LNCaP clone FGC (cell line): ENCODE data around the gene SOCS1.

ENCODE experiments used
- DNase-seq: peaks from one replicate; pipeline ENCODE4 v3.0.0-alpha.2; 2011; ENCODE audit warnings: low read depth
- H3K4me3 ChIP-seq: 2 replicates; pipeline ENCODE4 v1.5.1; 2011; ENCODE audit warnings: mild to moderate bottlenecking, low read depth, low read length, control low read depth
- TF ChIP-seq, protein P1 (sequence below): IDR thresholded peaks from 2 replicates; pipeline ENCODE4 v1.5.1; 2012; ENCODE audit warnings: mild to moderate bottlenecking; ENCODE audit not compliant: control insufficient read depth, insufficient read depth; ENCODE audit errors: extremely low read depth

Gene SOCS1

DNA sequence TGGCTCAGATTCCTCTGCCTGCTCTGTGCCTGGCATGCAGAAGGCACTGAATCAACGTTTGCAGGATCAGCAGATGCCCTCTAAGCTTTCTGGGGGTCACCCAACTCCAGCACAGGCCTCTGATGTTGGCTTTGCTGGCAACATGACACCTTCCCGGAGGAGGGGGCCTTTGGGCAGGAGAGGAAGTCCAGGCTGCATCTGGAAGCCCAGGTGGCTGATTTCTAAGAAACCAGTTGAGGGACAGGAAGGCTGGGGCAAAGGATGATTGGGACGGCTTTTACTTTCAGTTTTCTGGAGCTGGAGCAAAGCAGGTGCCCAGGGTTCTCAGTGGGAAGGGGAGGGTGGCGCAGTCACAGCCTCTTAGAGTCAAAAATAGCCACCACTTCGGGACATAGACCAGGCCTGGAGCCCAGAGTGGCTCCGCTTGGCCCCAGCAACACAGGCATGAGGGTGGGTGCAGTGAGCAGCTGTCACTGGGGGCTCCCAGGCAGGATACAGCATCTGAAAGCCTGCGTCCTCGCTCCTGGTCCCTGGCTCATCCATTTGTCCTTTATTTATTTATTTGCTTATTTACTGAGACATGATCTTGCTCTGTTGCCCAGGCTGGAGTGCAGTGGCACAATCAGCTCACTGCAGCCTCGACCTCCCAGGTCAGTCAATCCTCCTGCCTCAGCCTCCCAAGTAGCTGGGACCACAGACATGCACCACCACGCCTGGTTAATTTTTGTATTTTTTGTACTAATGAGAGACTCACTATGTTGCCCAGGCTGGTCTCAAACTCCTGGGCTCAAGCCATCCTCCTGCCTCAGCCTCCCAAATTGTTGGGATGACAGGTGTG, 15.1 kb downstream of the SOCS1 start:
- no peak overlapping the region for H3K4me3 ChIP-seq
- TF ChIP-seq, protein P1, sequence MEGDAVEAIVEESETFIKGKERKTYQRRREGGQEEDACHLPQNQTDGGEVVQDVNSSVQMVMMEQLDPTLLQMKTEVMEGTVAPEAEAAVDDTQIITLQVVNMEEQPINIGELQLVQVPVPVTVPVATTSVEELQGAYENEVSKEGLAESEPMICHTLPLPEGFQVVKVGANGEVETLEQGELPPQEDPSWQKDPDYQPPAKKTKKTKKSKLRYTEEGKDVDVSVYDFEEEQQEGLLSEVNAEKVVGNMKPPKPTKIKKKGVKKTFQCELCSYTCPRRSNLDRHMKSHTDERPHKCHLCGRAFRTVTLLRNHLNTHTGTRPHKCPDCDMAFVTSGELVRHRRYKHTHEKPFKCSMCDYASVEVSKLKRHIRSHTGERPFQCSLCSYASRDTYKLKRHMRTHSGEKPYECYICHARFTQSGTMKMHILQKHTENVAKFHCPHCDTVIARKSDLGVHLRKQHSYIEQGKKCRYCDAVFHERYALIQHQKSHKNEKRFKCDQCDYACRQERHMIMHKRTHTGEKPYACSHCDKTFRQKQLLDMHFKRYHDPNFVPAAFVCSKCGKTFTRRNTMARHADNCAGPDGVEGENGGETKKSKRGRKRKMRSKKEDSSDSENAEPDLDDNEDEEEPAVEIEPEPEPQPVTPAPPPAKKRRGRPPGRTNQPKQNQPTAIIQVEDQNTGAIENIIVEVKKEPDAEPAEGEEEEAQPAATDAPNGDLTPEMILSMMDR: no peak
- no peak for DNase-seq

DNA sequence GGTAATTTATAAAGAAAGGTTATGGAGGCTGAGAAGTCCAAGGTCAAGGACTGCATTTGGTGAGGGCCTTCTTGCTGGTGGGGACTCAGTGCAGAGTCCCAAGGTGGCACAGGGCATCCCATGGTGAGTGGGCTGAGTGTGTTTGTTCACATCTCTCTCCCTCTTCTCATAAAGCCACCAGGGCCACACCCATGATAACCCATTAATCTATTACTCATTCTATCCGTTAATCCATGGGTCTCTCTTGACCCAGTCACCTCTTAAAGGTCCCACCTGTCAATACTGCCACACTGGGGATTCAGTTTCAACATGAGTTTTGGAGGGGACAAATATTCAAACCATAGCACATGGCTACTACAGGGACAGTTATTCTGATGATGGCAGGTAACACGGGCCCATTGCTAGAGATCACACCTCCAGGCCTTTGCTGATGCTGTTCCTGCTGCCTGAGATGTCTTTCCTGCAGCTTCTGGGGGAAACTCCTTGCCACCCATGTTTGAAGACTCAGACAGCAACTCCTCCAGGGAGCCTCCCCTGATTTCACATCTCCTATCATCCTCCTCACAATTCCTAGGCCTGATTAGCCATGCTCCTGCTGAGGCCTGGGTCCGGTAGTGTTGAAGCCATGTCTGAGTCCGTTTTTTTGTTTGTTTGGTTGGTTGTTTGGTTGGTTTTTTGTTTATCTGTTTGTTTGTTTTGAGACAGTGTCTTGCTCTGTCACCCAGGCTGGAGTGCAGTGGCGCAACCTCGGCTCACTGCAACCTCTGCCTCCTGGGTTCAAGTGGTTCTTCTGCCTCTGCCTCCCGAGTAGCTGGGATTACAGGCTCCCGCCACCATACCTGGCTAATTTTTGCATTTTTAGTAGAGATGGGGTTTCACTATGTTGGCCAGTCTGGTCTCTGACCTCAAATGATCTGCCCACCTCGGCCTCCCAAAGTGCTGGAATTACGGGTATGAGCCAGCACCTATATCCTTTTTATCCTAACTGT, 16.1 kb downstream of the SOCS1 start:
- H3K4me3 ChIP-seq: no peak overlapping the region
- no peak for DNase-seq
- TF ChIP-seq, protein P1: no peak

DNA sequence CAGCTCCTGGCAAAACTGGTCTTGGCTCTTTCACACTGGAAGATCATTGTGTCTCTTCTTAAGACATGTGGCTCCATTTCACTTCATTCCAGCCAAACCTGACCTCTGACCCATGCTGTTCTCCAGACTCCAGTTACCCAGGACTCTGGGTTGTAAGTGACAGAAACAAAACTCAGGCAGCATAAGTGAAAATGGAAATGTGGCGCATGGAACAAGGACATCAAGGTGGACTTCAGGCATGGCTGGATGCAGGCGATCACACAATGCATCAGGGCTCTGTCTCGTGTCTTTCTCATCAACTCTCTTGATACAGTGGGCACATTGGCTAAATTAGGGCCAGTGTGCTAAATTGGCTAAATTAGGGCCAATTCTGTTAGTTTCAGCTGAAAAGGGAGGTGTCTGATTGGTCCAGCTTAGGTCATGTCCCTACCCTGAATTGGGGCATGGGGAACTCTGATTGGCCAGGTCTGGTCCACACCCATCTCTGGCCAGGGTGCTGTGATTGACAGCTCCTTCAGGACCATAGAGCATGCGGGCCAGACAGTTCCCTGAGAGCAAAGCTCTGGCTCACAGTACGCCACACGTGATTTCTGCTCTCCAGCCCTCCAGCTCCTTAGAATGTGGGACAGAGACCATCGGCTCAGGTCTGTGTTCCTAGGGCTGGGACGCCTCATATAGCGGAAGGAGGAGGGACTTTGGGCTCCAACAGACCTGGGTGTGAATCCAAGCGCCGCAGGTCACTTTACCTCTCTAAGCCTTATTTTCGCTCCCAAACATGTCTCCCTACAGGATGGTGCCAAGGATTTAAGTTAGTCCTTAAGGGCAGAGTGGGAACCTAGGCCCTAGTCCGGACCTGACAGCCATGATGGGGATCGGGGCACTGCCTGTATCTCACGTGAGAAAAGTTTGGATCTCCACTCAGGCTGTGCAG, 17.5 kb downstream of the SOCS1 start:
- DNase-seq: no peak
- no peak overlapping the region for H3K4me3 ChIP-seq
- TF ChIP-seq, protein P1: no peak

DNA sequence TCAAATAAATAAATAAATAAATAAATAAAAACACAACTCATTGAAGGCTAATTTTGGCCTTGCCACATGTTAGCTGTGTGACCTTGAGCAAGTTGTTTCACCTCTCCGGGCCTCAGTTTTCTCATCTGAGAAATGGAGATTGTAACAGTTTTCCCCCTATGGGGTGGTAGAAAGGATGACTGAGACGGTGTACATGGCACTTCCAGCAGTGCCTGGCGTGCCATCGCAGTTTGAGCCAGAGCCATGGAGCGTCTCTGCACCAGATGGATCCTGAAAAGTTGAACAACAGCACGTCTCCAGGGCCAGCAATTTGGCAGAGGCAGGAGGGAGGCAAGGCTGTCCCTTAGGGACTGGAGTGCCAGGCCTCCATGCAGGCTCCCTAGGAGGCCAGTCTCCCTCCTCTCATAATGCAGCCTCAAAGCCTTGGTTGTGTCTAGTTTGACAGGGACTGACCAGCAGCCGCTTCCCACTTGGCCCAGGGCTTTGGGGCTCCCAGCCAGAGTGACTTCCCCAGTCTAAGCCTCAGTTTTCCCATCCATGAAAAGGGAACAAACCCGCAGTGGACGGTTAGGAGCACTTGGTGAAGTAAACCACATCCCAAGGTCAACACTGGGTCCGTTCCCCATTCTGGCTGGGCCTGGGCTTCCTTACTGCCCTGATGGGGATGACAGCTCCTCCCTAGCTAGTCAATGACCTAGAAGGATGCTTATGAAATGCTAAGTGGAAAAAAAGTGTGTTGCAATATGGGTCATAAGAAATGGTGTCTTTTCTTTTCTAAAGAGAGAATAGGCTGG, 19.3 kb downstream of the SOCS1 start:
- no peak for DNase-seq
- TF ChIP-seq, protein P1: no peak
- no peak overlapping the region for H3K4me3 ChIP-seq

DNA sequence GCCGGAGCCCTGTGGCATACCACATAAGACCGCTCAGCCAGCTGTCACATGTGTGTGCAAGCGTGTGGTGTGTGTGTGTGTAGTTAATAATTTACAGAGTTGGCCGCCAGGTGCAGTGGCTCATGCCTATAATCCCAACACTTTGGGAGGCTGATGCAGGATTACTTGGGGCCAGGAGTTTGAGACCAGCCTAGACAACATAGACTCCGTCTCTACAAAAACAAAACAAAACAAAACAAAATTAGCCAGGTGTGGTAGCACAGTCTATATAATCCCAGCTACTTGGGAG, 20.4 kb downstream of the SOCS1 start:
- no peak overlapping the region for H3K4me3 ChIP-seq
- TF ChIP-seq, protein P1: no peak
- no peak for DNase-seq
